ENCODE data around the gene A4GALT.

- TF ChIP-seq CTCF (IDR thresholded peaks at IDR 0.05; ENCODE audit: insufficient read depth, low read length, poor library complexity, severe bottlenecking) (no peak), EZH2phosphoT487 (conservative IDR thresholded peaks at IDR 0.05; ENCODE audit: low read length) (no peak)
Measured at GRCh38 chr22:42717197-42717928, 3.3 kb downstream of the A4GALT start.
